K562 (cell line): ENCODE data around the gene NADK. TPM values are rescaled to one million over a fixed set of nuclear protein-coding genes. Genes with fewer than 3 reads are reported as not detected.

Experiments used
- ATF6 ChIP-seq: sonication (generic); formaldehyde crosslinking; IDR thresholded peaks from 2 replicates; pipeline ENCODE4 v1.4.0; 2020; ENCODE audit warnings: mild to moderate bottlenecking, missing genetic modification reagents
- CBX2 ChIP-seq: fragments of 200-600 bp; sonication (generic); IDR thresholded peaks from one replicate; pipeline ENCODE4 v1.6.1; 2012; ENCODE audit warnings: mild to moderate bottlenecking, low read length, inconsistent platforms; ENCODE audit not compliant: insufficient read depth, poor library complexity, severe bottlenecking
- CCNT2 ChIP-seq: IDR thresholded peaks from 2 replicates; pipeline ENCODE4 v1.6.1; 2011; ENCODE audit warnings: borderline replicate concordance, low read depth, mild to moderate bottlenecking, moderate library complexity, mixed read lengths, low read length; ENCODE audit not compliant: insufficient read length; ENCODE audit errors: extremely low read depth
- ELK1 ChIP-seq: sonication (generic); formaldehyde crosslinking; IDR thresholded peaks from 2 replicates; pipeline ENCODE4 v1.8.1; 2022; ENCODE audit warnings: missing genetic modification reagents
- HOMEZ ChIP-seq: fragments of 250-450 bp; sonication (Bioruptor Pico); IDR thresholded peaks from 2 replicates; pipeline ENCODE4 v1.4.0; 2020; ENCODE audit warnings: mild to moderate bottlenecking, moderate library complexity
- IRF2 ChIP-seq: sonication (generic); formaldehyde crosslinking; IDR thresholded peaks from 2 replicates; pipeline ENCODE4 v1.8.1; 2022; ENCODE audit warnings: mild to moderate bottlenecking, missing genetic modification reagents
- KDM1A ChIP-seq, 2 experiments: fragments of 450-650 bp; IDR thresholded peaks; 2 replicates each; pipeline ENCODE4 v1.6.1; 2016; ENCODE audit warnings: mild to moderate bottlenecking in 2 of 2
- MBD2 ChIP-seq: sonication (generic); IDR thresholded peaks from 2 replicates; pipeline ENCODE4 v1.6.1; 2016; ENCODE audit warnings: low read depth, borderline replicate concordance
- MCM2 ChIP-seq: fragments of 450-650 bp; IDR thresholded peaks from 2 replicates; pipeline ENCODE4 v1.6.1; 2017; ENCODE audit warnings: low read depth, mild to moderate bottlenecking
- MCM5 ChIP-seq: fragments of 450-650 bp; IDR thresholded peaks from 2 replicates; pipeline ENCODE4 v1.6.1; 2016; ENCODE audit warnings: low read depth
- MCM7 ChIP-seq, 2 experiments: fragments of 450-650 bp; IDR thresholded peaks; 2 replicates each; pipeline ENCODE4 v1.6.1; 2016 to 2018
- MIER1 ChIP-seq: fragments of 450-650 bp; IDR thresholded peaks from 2 replicates; pipeline ENCODE4 v1.6.1; 2016; ENCODE audit warnings: antibody characterized with exemption, mild to moderate bottlenecking, low read depth
- NR3C1 ChIP-seq: sonication (generic); formaldehyde crosslinking; IDR thresholded peaks from 2 replicates; pipeline ENCODE4 v1.8.1; 2022; ENCODE audit warnings: missing genetic modification reagents
- RBM14 ChIP-seq: fragments of 200-400 bp; formaldehyde crosslinking; IDR thresholded peaks from 2 replicates; pipeline ENCODE4 v1.6.1; 2018; ENCODE audit warnings: low read depth, mild to moderate bottlenecking, low read length, moderate library complexity, borderline replicate concordance; ENCODE audit not compliant: insufficient read depth
- RFX7 ChIP-seq: fragments of 250-450 bp; sonication (Bioruptor Pico); IDR thresholded peaks from 2 replicates; pipeline ENCODE4 v1.5.1; 2021; ENCODE audit warnings: mild to moderate bottlenecking
- RNF219 ChIP-seq: fragments of 250-450 bp; sonication (Bioruptor Pico); IDR thresholded peaks from 2 replicates; pipeline ENCODE4 v1.5.0; 2022; ENCODE audit warnings: mild to moderate bottlenecking
- RUNX1 ChIP-seq: sonication (generic); IDR thresholded peaks from 2 replicates; pipeline ENCODE4 v1.6.1; 2016; ENCODE audit warnings: antibody characterized with exemption, low read depth
- SIRT6 ChIP-seq: IDR thresholded peaks from one replicate; pipeline ENCODE4 v1.6.1; 2012; ENCODE audit warnings: low read depth, mild to moderate bottlenecking, control low read depth, inconsistent platforms, low read length, moderate library complexity
- ZBTB1 ChIP-seq: sonication (generic); formaldehyde crosslinking; IDR thresholded peaks from 2 replicates; pipeline ENCODE4 v1.8.1; 2023; ENCODE audit warnings: missing genetic modification reagents, low read depth, mild to moderate bottlenecking, borderline replicate concordance
- ZNF134 ChIP-seq: fragments of 250-450 bp; sonication (Bioruptor Pico); conservative IDR thresholded peaks from 2 replicates; pipeline ENCODE4 v1.4.0; 2020
- ZNF184 ChIP-seq: sonication (generic); formaldehyde crosslinking; IDR thresholded peaks from 2 replicates; pipeline ENCODE4 v1.5.0; 2020; ENCODE audit warnings: missing genetic modification reagents
- ZNF232 ChIP-seq: sonication (generic); formaldehyde crosslinking; IDR thresholded peaks from 2 replicates; pipeline ENCODE4 v1.8.0; 2022; ENCODE audit warnings: mild to moderate bottlenecking, missing genetic modification reagents
- ZNF764 ChIP-seq: fragments of 250-450 bp; sonication (Bioruptor Pico); IDR thresholded peaks from 2 replicates; pipeline ENCODE4 v1.4.0; 2020; ENCODE audit warnings: low read depth, mild to moderate bottlenecking, moderate library complexity
- polyA plus RNA-seq, 8 experiments: library from polyadenylated mRNA; depleted of rRNA in 4 of 8; stranded (reverse) in 5 of 8; unstranded in 3 of 8; fragments of >200 nt; fragmentation: Nextera tagmentation in 2 of 8; fragmentation: Illumina TruSeq in 1 of 8; extraction: Ambion mirVana in 2 of 8; extraction: Trizol in 1 of 8; gene quantifications; 2 replicates each; pipeline versions ENCODE4 v1.2.1 to v1.2.3, GENCODE V29; 2011 to 2014; ENCODE audit warnings: inconsistent platforms in 1 of 8, missing spikeins in 1 of 8
- total RNA-seq, 7 experiments: library from RNA; depleted of rRNA in 6 of 7; stranded (reverse); fragments of >200 nt in 6 of 7; fragmentation: Illumina TruSeq in 2 of 7; extraction: Trizol in 2 of 7; gene quantifications; 2 replicates each; pipeline versions ENCODE4 v1.2.1 to v1.2.3, GENCODE V29; 2011 to 2021; ENCODE audit warnings: low replicate concordance in 1 of 7

Gene NADK
- total and polyA plus RNA-seq, 9 of the 15 experiments (the other 6 are each of a cell fraction or from before 2014, with no cell fraction given), result 1.5 to 135 (median 75.1) TPM

GRCh38 chr1:1778663-1779319 is 521 bp upstream of the NADK start (continued):
- TF ChIP-seq MBD2, result no peak
- TF ChIP-seq ZBTB1, result 0 out of 2 replicates have a peak, but pooled peaks have one; percentile 69
- peak; percentile 43; the same call in 1 of the 2 replicates for TF ChIP-seq ZNF232 (CRISPR knock-in tag)
- no peak for TF ChIP-seq ZNF134 (CRISPR knock-in tag)
- no peak for TF ChIP-seq IRF2
- no peak for TF ChIP-seq MIER1
- no peak for TF ChIP-seq ELK1
- TF ChIP-seq MCM2, result no peak
- TF ChIP-seq RUNX1, result no peak
- TF ChIP-seq RNF219, result no peak
- no peak for TF ChIP-seq MCM7 (IDR thresholded peaks at IDR 0.05)
- TF ChIP-seq NR3C1 (CRISPR knock-in tag), result no peak; the same call in 1 of the 2 replicates
- peak; percentile 46; the same call in 1 of the 2 replicates for TF ChIP-seq ATF6
- TF ChIP-seq RBM14, result no peak
- no peak for TF ChIP-seq RFX7 (CRISPR knock-in tag)
- TF ChIP-seq CBX2, result no peak
- TF ChIP-seq MCM5, result no peak
- TF ChIP-seq ZNF184, result no peak
- TF ChIP-seq ZNF764 (CRISPR knock-in tag), result no peak
- peak; percentile 77; the same call in 1 of the 2 replicates for TF ChIP-seq HOMEZ (CRISPR knock-in tag)
- TF ChIP-seq KDM1A (IDR thresholded peaks at IDR 0.05), result no peak
- no peak for TF ChIP-seq SIRT6
- peak; percentile 53 for TF ChIP-seq CCNT2
